Thyroid gland (tissue), 4 donors: ENCODE data around the gene MESP2. TPM values are rescaled to one million over a fixed set of nuclear protein-coding genes. Genes with fewer than 3 reads are reported as not detected.

ENCODE experiments used
- DNase-seq, 2 donors: peaks; one replicate each; pipeline ENCODE4 v3.0.0-alpha.2; 2019
- H3K27ac ChIP-seq, 3 donors: fragments of 200-600 bp; sonication (generic); 1 replicate in 2 of 3; 2 replicates in 1 of 3; pipeline ENCODE4 v1.5.1; 2016 to 2019; ENCODE audit warnings: mild to moderate bottlenecking in 1 of 3, moderate library complexity in 1 of 3
- H3K27me3 ChIP-seq: fragments of 200-600 bp; sonication (generic); one replicate; pipeline ENCODE4 v1.5.1; 2019
- H3K36me3 ChIP-seq, 2 donors: fragments of 200-600 bp; sonication (generic); one replicate each; pipeline ENCODE4 v1.5.1; 2016 to 2019
- H3K4me1 ChIP-seq, 2 donors: fragments of 200-600 bp; sonication (generic); one replicate each; pipeline ENCODE4 v1.5.1; 2017 to 2019
- H3K4me3 ChIP-seq, 3 donors: fragments of 200-600 bp; sonication (generic); replicated peaks in 1 of 3; 1 replicate in 2 of 3; 2 replicates in 1 of 3; pipeline ENCODE4 v1.5.1; 2016; ENCODE audit warnings: mild to moderate bottlenecking in 1 of 3
- H3K9me3 ChIP-seq: fragments of 200-600 bp; sonication (generic); one replicate; pipeline ENCODE4 v1.5.1; 2017
- POLR2A ChIP-seq, 2 donors: fragments of 450-650 bp; IDR thresholded peaks; one replicate each; pipeline ENCODE4 v1.6.1; 2017; ENCODE audit warnings: antibody characterized with exemption in 2 of 2, mild to moderate bottlenecking in 2 of 2, moderate library complexity in 1 of 2
- WGBS, 2 donors: methylation state at CpG; one replicate each; pipeline ENCODE4 v1.1.5; 2017; 5-methylcytosine and 5-hydroxymethylcytosine counted together
- intact Hi-C: fragments of 100-400 bp; cut with DNase I; formaldehyde crosslinking; loops from one replicate; pipeline ENCODE4 v1.15.1; 2023
- total RNA-seq, 4 donors: library from RNA; depleted of rRNA; stranded (reverse); fragments of >200 nt; gene quantifications; one replicate each; pipeline ENCODE4 v1.2.3, GENCODE V29; 2016
- TF ChIP-seq, protein P1 (sequence below), 6 experiments: fragments of 200-600 bp in 3 of 6; fragments of 450-650 bp in 3 of 6; sonication (generic) in 3 of 6; IDR thresholded peaks; one replicate each; pipeline ENCODE4 v1.5.1; 2016 to 2019; ENCODE audit warnings: antibody characterized with exemption in 6 of 6, mild to moderate bottlenecking in 2 of 6, inconsistent platforms in 1 of 6, moderate library complexity in 1 of 6

MESP2 gene
- total RNA-seq, 4 donors from 2014 or later: 0.34 to 0.67 TPM; not detected in 2

DNA sequence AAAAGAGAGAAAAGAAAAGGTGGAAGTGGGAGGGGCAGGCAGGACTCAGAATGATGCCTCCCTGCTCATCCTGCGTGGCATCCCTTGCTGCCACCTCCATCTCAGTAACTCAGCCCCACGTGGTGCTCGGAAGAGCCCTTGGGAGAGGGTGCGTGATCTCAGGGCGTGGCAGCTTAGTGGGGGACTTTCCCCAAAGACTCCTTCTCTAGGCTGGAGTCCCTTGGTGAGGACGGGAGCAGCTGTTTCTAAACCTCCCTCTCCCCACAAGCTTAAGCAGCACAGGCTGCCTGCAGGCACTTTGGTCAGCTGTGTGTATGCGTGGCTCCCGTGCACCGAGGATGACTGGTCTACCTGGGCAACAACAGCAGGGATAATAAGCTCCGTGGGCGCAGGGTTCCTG lies 45.9 kb downstream of the MESP2 start:
- DNase-seq: no peak
- Histone ChIP-seq H3K36me3 (no peaks in the 10 kb centered on the region), H3K27ac (no peak overlapping the region), H3K9me3 (no peaks in the 10 kb centered on the region), H3K4me1 (no peaks in the 10 kb centered on the region), H3K27me3 (no peaks in the 10 kb centered on the region), H3K4me3 (no peak overlapping the region)
- WGBS, 2 donors: 63 to 73% methylated on average over 9 to 11 of the region's 11 CpGs
- TF ChIP-seq, protein P1, sequence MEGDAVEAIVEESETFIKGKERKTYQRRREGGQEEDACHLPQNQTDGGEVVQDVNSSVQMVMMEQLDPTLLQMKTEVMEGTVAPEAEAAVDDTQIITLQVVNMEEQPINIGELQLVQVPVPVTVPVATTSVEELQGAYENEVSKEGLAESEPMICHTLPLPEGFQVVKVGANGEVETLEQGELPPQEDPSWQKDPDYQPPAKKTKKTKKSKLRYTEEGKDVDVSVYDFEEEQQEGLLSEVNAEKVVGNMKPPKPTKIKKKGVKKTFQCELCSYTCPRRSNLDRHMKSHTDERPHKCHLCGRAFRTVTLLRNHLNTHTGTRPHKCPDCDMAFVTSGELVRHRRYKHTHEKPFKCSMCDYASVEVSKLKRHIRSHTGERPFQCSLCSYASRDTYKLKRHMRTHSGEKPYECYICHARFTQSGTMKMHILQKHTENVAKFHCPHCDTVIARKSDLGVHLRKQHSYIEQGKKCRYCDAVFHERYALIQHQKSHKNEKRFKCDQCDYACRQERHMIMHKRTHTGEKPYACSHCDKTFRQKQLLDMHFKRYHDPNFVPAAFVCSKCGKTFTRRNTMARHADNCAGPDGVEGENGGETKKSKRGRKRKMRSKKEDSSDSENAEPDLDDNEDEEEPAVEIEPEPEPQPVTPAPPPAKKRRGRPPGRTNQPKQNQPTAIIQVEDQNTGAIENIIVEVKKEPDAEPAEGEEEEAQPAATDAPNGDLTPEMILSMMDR (IDR thresholded peaks at IDR 0.05): no peak
- TF ChIP-seq POLR2A (IDR thresholded peaks at IDR 0.05): no peak
- intact Hi-C loops: no loop called here

- intact Hi-C loops: no loop called here
- Histone ChIP-seq H3K4me3 (no peak overlapping the region), H3K36me3 (no peaks in the 10 kb centered on the region), H3K4me1 (no peaks in the 10 kb centered on the region), H3K9me3 (no peaks in the 10 kb centered on the region), H3K27ac (peak overlapping the region in 1 of 3 donors; percentile 24), H3K27me3 (no peaks in the 10 kb centered on the region)
- no peak for DNase-seq
- 81 to 89% methylated on average over 5 of the region's 5 CpGs for WGBS, 2 donors
- TF ChIP-seq, protein P1 (IDR thresholded peaks at IDR 0.05): no peak
- no peak for TF ChIP-seq POLR2A (IDR thresholded peaks at IDR 0.05)
Measured at GRCh38 chr15:89822611-89822950, 46.4 kb downstream of the MESP2 start.

DNA sequence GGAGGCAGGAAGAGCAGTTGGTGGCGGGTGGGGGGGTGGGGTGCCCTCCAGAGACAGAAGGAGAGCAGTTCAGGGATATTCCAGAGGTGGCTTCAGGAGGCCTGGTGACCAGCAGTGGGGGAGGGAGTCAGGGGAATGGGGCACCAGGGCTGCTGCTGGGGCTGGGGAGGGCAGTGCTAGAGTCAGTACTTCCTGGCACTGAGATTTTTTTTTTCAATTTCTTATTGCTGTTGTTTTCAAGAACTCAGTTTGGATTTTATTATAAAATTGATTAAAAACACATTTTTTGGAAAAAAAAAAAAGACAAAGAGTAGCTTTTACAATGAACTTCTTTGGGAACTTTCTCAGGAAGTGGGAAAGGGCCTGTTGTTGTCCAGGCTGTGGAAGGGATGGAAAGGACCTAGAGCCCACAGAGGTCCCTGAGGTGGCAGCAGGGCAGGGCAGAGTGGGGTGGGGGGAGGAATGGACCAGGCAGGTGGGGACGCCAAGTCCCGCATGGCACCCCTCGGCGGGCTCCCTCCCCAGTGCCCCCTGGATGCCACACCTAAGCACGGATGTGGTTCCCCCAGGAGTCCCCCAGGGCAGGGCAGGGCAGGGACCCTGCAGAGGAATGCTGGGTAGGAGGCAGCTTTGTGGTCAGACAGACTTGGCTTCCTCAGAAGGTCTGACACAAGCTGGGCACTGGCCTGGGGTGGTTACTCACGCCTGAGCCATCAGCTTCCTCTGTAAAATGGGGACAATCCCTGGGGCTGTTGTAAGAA lies 47.0 kb downstream of the MESP2 start:
- intact Hi-C loops: no loop called here
- whole genome bisulfite sequencing, 2 donors: 69 to 71% methylated on average over 6 to 7 of the region's 7 CpGs

GRCh38 chr15:89823836-89824606 lies 47.9 kb downstream of the MESP2 start:
- Histone ChIP-seq H3K27ac (no peak overlapping the region), H3K4me1 (peaks cover 7 to 14% of the 10 kb centered on the region in 2 donors), H3K9me3 (no peaks in the 10 kb centered on the region), H3K4me3 (no peak overlapping the region), H3K27me3 (no peaks in the 10 kb centered on the region), H3K36me3 (no peaks in the 10 kb centered on the region)
- intact Hi-C loops: no loop called here
- no peak for TF ChIP-seq POLR2A (IDR thresholded peaks at IDR 0.05)
- TF ChIP-seq, protein P1 (IDR thresholded peaks at IDR 0.05): no peak
- WGBS, 2 donors: 86 to 87% methylated on average over 12 to 13 of the region's 16 CpGs
- no peak for DNase-seq

More for the DNA sequence above, 47.0 kb downstream of the MESP2 start:
- TF ChIP-seq POLR2A (IDR thresholded peaks at IDR 0.05): no peak
- TF ChIP-seq, protein P1 (IDR thresholded peaks at IDR 0.05): no peak
- H3K27ac ChIP-seq: peak overlapping the region in 1 of 3 donors; percentile 24
- peaks cover 2 to 5% of the 10 kb centered on the region in 2 donors for H3K4me1 ChIP-seq
- no peak for DNase-seq
- H3K4me3 ChIP-seq: no peak overlapping the region
- H3K9me3 ChIP-seq: no peaks in the 10 kb centered on the region
- H3K36me3 ChIP-seq: no peaks in the 10 kb centered on the region
- H3K27me3 ChIP-seq: no peaks in the 10 kb centered on the region

DNA sequence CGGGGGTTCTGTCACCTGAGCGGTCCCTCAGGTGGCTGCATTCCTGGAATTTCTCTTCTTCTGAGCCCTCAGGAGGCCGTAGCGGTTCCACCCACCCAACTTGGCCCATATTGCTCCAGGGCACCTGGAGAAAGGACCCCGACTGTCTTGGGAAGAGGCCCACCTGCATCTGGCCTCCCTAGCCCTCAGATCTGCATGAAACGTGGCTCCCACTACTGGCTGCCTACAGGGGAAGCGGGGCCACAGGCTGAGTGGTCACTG lies 48.4 kb downstream of the MESP2 start:
- no peak overlapping the region for H3K4me3 ChIP-seq
- 56 to 87% methylated on average over 3 to 6 of the region's 7 CpGs for WGBS, 2 donors
- TF ChIP-seq, protein P1 (IDR thresholded peaks at IDR 0.05): no peak
- TF ChIP-seq POLR2A (IDR thresholded peaks at IDR 0.05): no peak
- no peak for DNase-seq
- H3K27ac ChIP-seq: no peak overlapping the region
- no peaks in the 10 kb centered on the region for H3K27me3 ChIP-seq
- intact Hi-C loops: no loop called here
- no peaks in the 10 kb centered on the region for H3K9me3 ChIP-seq
- H3K36me3 ChIP-seq: no peaks in the 10 kb centered on the region
- H3K4me1 ChIP-seq: peaks cover 7 to 18% of the 10 kb centered on the region in 2 donors
